WERI-Rb-1 (cell line): ENCODE data around the gene CRYGN.

Source experiments
- DNase-seq: peaks from one replicate; pipeline ENCODE4 v3.0.0-alpha.2; 2020
- H3K27ac ChIP-seq: fragments of 250-450 bp; sonication (Bioruptor Pico); 2 replicates; pipeline ENCODE4 v1.5.1; 2020; ENCODE audit warnings: mild to moderate bottlenecking, moderate library complexity
- H3K27me3 ChIP-seq: fragments of 250-450 bp; sonication (Bioruptor Pico); 2 replicates; pipeline ENCODE4 v1.5.1; 2021; ENCODE audit warnings: mild to moderate bottlenecking, low read depth, moderate library complexity; ENCODE audit not compliant: insufficient read depth, severe bottlenecking
- H3K36me3 ChIP-seq: fragments of 250-450 bp; sonication (Bioruptor Pico); 2 replicates; pipeline ENCODE4 v1.5.1; 2020; ENCODE audit warnings: mild to moderate bottlenecking, moderate library complexity
- H3K4me3 ChIP-seq: 2 replicates; pipeline ENCODE4 v1.5.1; 2011; ENCODE audit warnings: low read depth, mild to moderate bottlenecking, control low read depth, low read length
- H3K9me3 ChIP-seq: fragments of 250-450 bp; sonication (Bioruptor Pico); 2 replicates; pipeline ENCODE4 v1.5.1; 2021; ENCODE audit warnings: mild to moderate bottlenecking, moderate library complexity; ENCODE audit not compliant: severe bottlenecking
- TF ChIP-seq, protein P1 (sequence below): IDR thresholded peaks from 2 replicates; pipeline ENCODE4 v1.5.1; 2011; ENCODE audit warnings: low read depth, mild to moderate bottlenecking, control low read depth, inconsistent platforms, low read length

CRYGN gene

DNA sequence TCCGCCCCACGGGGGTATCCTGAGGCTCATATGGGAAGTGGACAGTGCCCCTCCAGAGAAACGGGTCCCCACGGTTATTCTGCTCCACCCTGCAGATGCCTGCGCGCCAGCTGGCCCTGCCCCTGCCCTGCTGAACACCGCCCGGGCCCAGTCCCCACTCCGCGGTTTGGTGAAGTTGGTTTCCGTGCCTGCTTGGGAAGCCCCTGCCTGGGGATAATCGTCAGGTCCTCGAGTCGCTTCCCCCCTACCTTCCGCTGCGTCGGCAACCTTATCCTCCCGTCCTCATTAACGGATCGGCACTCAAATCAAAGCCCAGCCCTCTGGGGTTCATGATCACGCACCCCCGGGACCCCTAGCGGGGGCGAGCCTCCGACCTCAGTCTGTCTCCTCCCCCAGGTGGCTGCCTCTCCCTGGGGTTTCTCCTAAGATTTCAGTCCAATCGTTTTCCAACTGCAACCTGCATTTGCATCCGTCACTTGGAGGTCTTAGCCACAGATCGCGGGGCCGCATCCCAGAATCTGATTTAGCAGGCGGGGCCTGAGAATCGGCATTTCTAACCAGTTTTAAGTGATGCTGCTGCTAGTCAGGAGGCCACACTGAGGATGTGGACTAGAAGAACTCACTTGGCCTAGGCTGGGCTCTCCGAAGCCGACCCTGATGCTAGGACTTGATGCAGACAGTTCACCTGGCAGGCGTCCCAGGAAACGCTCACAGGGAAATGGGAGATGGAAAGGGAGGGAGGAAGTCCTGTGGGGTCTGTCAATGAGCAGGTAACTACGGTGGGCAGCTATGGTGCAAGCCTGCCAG, 57.7 kb downstream of the CRYGN start:
- H3K27ac ChIP-seq, result no peak overlapping the region
- peak; percentile 6 for DNase-seq
- TF ChIP-seq, protein P1, sequence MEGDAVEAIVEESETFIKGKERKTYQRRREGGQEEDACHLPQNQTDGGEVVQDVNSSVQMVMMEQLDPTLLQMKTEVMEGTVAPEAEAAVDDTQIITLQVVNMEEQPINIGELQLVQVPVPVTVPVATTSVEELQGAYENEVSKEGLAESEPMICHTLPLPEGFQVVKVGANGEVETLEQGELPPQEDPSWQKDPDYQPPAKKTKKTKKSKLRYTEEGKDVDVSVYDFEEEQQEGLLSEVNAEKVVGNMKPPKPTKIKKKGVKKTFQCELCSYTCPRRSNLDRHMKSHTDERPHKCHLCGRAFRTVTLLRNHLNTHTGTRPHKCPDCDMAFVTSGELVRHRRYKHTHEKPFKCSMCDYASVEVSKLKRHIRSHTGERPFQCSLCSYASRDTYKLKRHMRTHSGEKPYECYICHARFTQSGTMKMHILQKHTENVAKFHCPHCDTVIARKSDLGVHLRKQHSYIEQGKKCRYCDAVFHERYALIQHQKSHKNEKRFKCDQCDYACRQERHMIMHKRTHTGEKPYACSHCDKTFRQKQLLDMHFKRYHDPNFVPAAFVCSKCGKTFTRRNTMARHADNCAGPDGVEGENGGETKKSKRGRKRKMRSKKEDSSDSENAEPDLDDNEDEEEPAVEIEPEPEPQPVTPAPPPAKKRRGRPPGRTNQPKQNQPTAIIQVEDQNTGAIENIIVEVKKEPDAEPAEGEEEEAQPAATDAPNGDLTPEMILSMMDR, result no peak
- H3K9me3 ChIP-seq, result no peaks in the 10 kb centered on the region
- peaks cover 16% of the 10 kb centered on the region for H3K27me3 ChIP-seq
- peak overlapping the region; percentile 50 for H3K4me3 ChIP-seq
- H3K36me3 ChIP-seq, result no peaks in the 10 kb centered on the region

DNA sequence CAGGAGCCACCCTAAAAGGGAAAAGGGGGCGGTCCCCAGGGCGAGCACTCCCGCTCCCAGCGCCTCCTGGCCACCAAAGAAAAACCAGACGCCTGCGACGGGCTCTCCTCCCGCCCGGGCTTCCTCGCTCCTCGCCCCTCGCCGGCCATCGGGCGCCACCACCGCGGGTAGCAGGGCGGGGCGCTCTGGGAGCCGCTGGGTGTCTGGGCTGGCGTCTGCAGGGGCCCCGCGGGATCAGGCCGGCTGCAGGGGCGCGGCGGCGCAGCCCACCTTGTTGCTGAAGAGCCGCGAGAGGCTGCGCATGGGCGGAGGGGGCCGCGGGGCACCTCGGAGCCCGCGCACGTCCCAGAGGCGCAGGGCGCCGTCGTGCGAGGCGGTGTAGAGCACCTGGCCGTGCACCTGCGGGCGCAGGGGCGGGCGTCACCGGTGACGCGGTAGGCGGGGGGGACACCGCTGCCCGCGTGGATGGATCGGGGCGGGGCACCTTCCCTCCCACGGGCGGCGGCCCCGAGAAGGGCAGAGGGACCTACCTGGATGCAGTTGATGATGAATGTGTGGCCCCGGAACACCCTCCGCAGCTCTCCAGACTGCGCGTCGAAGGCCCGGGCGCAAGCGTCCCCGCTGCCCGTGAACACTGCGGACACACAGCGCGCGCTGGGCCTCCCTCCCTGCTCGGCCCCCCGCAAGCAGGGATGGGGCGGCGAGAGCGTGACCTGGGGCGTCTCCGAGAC, 58.4 kb downstream of the CRYGN start:
- Histone ChIP-seq H3K27me3 (peaks cover 16% of the 10 kb centered on the region), H3K4me3 (peak overlapping the region; percentile 50), H3K27ac (no peak overlapping the region), H3K9me3 (no peaks in the 10 kb centered on the region), H3K36me3 (no peaks in the 10 kb centered on the region)
- peak; percentile 25 for DNase-seq
- TF ChIP-seq, protein P1, result no peak

DNA sequence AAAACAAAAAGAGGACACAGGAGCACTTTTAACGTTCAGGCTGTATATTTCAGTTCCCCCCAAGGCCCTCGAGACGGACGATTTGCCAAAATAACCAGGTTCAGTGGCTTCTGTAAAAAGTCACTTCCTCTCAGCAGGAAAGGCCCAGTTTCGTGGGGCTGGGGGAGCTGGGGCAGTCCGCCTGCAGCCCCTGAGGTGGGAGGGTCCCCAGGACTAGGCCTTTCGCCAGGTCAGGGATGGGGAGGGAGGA, 58.9 kb downstream of the CRYGN start:
- no peak overlapping the region for H3K4me3 ChIP-seq
- no peak overlapping the region for H3K27ac ChIP-seq
- H3K27me3 ChIP-seq, result peaks cover 16% of the 10 kb centered on the region
- no peaks in the 10 kb centered on the region for H3K36me3 ChIP-seq
- TF ChIP-seq, protein P1, result no peak
- H3K9me3 ChIP-seq, result no peaks in the 10 kb centered on the region
- no peak for DNase-seq

DNA sequence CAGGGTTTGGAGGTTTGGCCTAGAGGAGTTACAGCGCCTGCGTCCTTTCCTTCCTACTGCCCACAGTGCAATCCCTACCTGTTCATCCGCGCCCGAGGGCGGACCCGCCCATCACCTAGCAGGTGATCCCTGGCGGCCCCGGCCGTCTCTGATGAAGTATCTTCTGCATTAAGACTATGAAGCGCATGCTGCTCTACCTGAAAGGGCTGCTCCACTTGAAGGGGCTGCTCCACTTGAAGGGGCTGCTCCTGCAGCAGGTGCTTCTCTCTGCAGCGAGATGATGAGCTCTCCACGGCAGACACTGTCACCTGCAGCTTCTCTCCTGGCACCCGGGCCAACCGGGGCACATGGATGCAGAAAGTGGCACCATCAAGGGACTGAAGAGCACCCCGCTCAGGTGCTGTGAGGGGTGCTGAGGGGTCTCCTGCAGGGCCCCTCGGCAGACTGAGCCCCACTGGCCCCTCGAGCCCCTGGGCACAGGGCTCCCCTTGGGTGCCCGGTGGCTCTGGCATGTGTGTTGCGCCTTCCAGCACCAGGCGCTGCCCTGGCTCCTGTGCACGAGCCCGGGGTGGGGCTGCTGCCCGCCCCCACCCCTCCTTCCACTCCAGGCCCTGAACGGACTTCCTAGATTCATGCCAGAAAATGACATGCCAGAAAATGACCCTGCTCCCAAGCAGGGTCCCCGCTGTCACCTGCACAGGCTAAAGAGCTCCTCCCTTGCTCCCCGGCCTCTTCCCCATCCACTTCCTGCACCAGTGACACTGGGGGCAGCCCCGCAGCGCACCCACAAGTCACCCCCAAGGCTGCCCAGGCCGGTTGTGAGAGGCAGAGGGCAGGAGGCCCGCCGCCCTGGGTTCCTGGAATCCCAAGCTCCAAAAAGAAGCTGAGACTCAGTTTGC, 59.5 kb downstream of the CRYGN start:
- no peaks in the 10 kb centered on the region for H3K36me3 ChIP-seq
- no peaks in the 10 kb centered on the region for H3K9me3 ChIP-seq
- DNase-seq, result peak; percentile 5
- TF ChIP-seq, protein P1, result no peak
- H3K27ac ChIP-seq, result no peak overlapping the region
- H3K27me3 ChIP-seq, result peaks cover 16% of the 10 kb centered on the region
- H3K4me3 ChIP-seq, result no peak overlapping the region

DNA sequence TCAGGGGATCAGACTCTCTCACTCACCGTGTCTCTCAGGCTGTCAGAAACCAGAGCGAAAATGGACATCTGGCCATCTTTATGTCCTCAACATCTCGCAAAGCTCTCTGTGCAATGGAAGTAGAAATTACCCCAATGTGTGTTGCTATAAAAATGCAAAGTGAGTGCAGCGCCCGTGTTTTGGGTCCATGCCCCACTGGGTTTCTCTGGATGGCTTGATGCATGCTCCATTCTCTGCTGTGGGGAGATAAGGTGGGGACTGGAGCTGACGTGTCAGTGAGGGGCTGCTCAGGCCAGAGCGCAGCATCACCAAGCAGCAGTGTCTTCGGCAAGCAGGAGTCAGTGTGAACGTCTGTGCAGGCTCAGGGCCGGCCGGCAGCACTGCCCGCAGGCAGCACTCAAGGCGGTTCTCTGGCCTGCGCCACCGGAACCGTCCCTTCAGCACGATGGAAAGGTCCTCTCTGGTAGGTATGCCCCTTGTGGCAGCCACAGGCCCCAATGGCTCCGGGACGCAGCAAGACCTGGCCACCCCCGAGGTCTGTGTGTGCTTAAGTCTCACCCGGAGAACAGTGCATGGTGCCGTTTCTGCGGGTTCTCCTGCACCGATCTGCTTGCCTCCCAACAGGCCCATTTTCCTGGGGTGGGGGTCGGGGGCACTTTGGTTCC, 60.3 kb downstream of the CRYGN start:
- no peak for DNase-seq
- no peaks in the 10 kb centered on the region for H3K36me3 ChIP-seq
- H3K27me3 ChIP-seq, result peaks cover 16% of the 10 kb centered on the region
- H3K4me3 ChIP-seq, result no peak overlapping the region
- H3K9me3 ChIP-seq, result no peaks in the 10 kb centered on the region
- H3K27ac ChIP-seq, result no peak overlapping the region
- TF ChIP-seq, protein P1, result no peak
